ENCODE measurements around the gene RBP4.

DNA sequence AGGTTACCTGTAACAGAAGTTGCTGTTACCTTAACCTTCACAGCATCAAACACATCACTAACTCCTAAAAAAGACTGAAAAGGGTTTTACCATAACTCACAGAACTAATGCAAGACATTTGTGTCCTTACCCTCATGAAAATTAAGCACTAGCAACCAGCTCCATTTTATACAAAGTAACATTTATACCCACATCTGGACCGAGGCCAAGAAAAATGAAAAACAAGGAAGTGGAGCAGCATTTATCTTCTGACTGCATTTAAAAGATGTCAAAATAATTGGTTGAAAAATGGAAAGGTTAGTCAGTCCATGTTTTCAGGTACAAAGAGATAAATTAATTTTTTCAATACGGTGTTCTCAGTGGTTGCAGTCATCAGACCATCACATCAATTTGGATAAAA is 3.1 kb upstream of the RBP4 start:
- no peak for TF ChIP-seq POLR2A (IDR thresholded peaks at IDR 0.05; ENCODE audit: low read length)
- TF ChIP-seq GATA1 (IDR thresholded peaks at IDR 0.05; ENCODE audit: low read depth, low read length): no peak
